GM19035 (cell line): Measurements from ENCODE around the gene TMF1.

Experiments
- ATAC-seq: cut with Tn5 transposase; IDR thresholded peaks from one replicate; pipeline ENCODE4 v1.9.1; 2021; ENCODE audit not compliant: unreplicated experiment

TMF1 gene

GRCh38 chr3:68984011-68984530 is 68.1 kb downstream of the TMF1 start:
- ATAC-seq: no peak

- ATAC-seq: no peak
Observed at GRCh38 chr3:68977486-68978167, 74.5 kb downstream of the TMF1 start.

GRCh38 chr3:68974711-68975110 is 77.4 kb downstream of the TMF1 start:
- ATAC-seq: no peak

GRCh38 chr3:68973639-68974038 is 78.5 kb downstream of the TMF1 start:
- ATAC-seq: no peak

GRCh38 chr3:68972358-68972979 is 79.7 kb downstream of the TMF1 start:
- ATAC-seq: peak; percentile 69
